HG03139 (cell line): Measurements from ENCODE around the gene NINJ1.

Experiments
- ATAC-seq: cut with Tn5 transposase; IDR thresholded peaks from one replicate; pipeline ENCODE4 v1.9.1; 2021; ENCODE audit not compliant: unreplicated experiment

Gene NINJ1

DNA sequence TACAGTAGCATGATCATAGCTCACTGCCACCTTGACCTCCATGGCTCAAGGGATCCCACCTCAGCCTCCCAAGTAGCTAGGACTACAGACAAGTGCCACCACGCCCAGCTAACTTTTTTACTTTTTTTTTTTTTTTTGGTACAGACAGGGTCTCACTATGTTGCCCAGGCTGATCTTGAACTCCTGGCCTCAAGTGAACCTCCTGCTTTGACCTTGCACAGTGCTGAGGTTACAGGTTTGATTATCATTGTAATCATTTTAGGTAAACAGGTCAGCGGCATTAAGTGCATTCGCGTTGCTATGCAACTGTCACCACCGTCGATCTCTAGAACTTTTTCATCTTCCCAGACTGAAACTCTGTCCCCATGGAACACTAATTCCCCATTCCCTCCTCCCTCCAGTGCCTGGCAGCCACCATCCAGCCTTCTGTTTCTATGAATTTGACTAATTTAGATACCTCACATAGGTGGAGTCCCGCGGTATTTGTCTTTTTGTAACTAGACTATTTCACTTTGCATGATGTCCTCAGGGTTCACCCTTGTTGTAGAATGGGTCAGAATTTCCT is 43.9 kb downstream of the NINJ1 start:
- no peak for ATAC-seq

DNA sequence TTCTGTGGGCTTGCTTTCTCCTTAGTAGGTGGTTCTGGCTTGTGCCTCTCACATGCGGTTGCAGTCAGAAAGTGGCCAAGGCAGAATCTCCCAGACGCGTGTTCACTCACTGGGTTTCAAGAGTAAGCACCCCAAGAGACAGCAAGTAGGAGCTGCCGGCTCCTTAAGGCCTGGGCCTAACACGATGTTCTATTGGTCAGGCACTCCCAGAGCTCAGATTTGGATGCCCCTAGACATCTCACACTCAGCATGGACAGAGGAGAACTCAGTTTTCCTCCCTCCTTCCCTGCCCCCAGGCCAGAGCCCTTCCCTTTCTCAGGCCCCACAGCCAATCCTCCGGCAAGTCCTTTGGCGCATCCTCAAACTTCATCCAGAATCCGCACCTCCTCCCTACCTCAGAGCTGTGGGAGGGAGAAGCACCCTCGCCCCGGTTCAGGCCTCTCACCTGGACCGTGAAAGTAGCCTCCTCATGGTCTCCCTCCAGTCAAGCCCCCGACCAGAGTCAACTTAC is 44.5 kb downstream of the NINJ1 start:
- ATAC-seq = no peak

DNA sequence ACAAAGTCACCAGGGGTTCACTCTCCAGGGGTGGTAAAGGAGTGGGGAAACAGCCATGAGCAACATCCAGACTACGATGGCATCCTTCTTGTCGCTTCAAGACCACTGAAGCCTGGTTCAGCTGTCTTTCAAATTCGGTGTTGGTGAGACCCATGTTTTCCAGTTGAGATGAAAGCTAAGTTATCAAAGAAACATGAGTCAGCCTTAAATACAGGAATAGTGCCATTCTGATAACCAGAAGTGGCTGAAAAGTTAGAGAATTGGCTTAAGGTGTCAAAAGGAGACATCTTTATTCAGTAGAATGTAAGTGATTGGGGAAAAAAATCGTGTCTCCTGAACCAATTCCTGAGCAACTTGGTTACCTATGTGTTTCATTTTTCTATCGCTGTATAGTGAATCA is 45.0 kb downstream of the NINJ1 start:
- ATAC-seq = no peak

DNA sequence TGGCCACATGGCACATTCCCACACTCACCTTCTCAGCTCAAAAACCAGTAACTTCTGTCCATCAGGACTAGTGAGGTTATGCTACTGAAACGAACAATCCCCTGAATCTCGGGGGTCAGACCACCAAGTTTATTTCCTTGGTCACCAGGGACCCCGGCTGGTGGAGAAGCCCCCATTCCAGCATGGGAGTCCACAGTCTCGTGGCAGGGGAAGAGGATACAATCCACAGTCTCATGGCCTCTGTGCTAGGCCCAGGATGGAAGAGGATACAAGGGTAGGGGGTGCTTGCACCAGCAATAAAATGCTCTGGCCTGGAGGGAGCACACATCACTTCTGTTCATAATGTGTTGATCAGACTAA is 45.4 kb downstream of the NINJ1 start:
- no peak for ATAC-seq

DNA sequence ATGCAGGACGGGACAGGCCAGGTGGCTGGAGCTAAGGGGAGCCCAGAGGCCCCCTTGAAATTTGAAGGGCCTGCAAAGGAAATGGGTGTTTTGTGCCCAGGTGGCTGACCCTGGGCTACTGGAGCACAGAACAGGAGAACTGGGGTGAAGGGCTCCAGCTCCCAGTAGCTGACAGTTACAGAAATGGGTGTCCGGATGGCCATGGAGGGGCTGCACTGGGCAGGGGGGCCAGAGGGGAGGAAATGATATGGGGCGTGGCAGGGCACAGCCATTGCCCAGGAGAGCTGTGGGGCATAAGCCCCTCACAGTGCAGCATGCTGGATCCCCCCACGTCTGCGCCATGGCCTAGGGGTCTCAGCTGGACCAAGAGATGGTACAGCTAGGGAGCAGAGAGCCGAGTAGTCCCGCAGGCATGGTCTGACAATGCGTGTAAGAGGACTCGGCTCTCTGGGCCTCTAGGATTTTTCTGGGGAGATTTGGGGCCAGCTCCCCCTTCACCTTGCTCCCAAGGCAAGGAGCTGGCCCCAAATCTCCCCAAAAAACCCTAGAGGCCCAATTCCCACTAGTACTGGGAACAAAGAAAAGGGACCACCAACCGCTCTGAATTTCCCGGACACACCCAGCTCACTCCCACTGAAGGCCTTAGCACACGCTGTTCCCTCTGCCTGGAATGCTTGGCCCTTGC is 45.9 kb downstream of the NINJ1 start:
- ATAC-seq = no peak

GRCh38 chr9:93086447-93087224 is 47.4 kb downstream of the NINJ1 start:
- ATAC-seq = no peak

GRCh38 chr9:93085676-93086075 is 48.4 kb downstream of the NINJ1 start:
- ATAC-seq = no peak

GRCh38 chr9:93084471-93084881 is 49.6 kb downstream of the NINJ1 start:
- ATAC-seq = no peak

DNA sequence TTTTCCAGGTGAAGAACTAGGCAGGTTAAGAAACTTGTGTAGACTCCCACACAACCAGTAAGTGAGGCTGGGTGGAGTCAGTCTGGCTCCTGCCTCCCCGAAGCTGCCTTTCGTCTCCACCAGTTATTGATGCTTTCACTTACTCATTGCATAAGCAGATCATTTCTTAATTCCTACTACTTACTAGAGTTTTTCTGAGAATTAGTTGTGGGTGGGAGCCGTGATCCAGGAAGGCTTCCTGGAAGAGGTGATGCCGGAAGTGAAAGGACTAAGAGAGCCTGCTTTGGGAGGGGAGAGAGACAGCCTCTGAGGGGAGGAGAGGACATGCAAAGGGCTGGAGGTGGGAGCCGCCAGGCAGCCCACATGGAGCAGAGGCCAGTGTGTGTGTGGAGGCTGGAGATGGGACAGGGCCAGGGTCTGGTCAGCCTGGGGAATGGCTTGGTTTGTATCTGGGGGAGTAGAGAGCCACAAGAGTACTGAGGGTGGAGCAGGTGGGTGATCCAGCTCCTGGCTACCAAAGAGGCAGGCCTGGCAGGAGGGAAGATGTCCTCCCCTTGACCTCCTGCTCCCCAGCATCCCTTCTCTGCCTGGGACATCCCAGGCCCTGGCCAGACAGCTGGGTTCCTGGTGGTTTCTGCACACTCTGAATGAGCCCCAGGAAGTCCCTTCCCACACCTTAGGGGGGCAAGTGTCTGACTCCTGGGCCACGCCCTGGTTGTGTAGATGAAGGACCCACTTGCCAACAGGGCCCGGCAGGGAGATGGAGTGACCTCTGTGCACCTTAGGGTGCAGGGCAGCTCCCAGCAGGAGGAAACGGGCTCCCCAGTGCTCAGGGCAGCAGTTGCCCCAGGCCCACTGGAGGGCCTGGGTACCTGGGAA is 50.2 kb downstream of the NINJ1 start:
- ATAC-seq = no peak

DNA sequence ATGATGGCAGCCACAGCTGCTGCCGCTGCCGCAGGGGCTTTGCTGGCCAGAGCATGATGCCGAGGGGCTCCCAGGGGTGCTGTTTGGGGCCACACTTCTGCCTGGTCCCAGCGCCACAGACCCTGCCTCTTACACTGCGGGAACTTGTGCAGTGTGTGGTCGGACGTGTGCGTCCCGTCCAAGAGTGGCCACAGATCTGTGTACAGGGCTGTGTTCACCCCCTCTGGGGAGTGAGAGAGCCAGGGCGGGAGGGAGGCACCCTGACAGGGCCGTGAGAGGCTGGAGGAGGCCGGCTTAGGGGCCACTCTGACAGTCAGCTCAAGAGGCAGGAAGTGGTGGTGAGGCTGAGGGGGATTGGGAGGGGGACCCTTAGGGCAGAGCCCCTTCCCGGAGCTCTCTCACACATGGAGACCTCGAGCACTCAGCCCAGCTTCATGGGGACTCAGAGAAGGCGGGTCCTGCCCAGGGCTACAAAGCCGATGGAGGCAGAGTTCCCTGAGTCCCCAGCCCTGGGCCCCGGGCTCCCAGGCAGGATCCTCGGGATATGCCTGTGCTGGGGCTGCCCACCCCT is 51.1 kb downstream of the NINJ1 start:
- no peak for ATAC-seq

- ATAC-seq = no peak
Measured at GRCh38 chr9:93081931-93082330, 52.1 kb downstream of the NINJ1 start.

DNA sequence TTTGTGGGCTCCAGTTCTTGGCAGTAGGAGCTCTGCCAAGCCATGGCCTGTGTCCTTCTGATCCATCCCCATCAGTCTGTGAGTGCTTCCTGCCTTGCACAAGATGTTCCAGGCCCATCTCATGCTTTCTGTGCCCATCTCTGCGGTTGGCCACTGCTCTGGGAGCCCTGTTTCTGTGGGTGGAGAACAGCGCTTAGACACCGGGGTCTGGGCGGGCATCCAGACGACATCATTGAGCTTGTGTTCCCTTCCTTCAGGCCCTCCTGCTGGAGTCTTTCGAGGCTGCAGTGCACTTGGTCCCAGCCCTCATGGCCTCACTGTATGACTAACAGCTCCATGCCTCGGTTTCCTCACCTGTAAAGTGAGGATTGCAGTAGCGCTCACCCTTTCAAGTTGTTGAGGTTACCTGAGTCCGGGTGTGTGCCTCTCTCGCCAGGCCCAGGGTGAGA is 52.9 kb downstream of the NINJ1 start:
- ATAC-seq = no peak

- ATAC-seq = no peak
Measured at GRCh38 chr9:93080406-93080805, 53.6 kb downstream of the NINJ1 start.

DNA sequence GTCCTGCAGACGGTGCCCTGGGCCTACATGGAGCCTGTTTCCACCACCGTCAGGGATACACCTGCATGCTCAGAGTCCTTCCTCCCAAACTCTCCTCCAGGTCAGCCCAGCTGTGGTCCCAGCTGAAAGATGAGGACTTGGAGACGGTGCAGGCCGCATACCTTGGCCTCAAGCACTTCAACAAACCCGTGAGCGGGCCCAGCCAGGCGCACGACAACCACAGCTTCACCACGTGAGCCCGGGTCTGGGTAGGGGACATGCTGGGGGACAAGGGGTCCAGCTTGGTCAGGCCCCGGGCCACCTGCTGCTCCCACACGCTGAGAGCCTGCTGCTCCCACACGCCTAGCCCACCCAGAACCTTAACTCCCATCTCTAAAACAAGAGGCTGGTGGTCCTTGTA is 54.7 kb downstream of the NINJ1 start:
- no peak for ATAC-seq

DNA sequence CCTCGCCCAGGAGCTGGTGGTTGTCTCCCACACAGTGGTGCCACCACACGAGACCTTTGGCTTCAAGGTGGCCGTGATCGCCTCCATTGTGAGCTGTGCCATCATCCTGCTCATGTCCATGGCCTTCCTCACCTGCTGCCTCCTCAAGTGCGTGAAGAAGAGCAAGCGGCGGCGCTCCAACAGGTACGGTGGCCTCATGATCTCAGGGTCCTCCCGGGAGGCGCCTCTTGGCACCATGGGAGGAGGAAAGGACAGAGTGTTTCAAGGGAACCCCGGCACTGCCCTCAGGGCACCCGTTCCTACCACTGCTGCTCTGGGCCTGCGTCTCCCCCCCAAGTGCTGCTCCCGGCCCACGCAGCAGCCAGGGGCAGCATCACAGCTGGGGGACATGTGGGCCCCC is 56.2 kb downstream of the NINJ1 start:
- ATAC-seq = no peak

DNA sequence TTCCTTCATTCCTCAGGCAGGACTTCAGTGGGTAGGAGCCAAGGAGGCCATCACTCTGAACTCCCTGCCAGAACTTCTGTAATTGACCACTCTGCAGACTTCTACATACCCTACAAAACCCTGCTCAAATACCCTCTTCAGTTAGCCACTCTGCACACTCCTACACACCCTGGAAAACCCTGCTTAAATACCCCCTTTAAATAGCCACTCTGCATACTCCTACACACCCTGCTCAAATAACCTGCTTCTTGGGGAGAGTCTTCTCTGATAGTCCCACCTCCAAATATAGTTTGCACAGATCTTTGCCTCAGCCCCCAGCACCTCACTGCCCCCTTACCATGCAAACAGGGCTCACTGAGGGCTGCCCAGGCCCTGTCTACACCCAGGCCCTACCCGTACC is 56.7 kb downstream of the NINJ1 start:
- ATAC-seq = no peak

DNA sequence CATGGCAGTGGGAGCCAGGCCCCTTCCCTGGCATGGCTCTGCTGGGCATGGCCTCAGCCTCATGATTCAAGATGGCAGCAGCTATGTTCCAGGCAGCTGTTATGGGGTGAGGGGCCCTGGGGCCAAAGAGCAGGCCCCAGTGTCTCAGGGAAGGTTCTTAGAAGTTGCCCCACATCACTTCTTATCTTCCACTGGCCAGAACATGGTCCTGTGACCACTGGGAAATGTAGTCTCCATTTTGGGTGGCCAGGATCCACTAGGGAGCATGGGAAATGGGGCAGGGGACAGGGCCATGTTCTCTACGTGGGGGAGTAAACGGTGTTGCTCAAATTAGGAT is 57.3 kb downstream of the NINJ1 start:
- ATAC-seq = no peak

- no peak for ATAC-seq
Measured at GRCh38 chr9:93076101-93076791, 57.8 kb downstream of the NINJ1 start.

- ATAC-seq = no peak
Measured at GRCh38 chr9:93072383-93072795, 61.7 kb downstream of the NINJ1 start.
